Osteocyte (in vitro differentiated cells): ENCODE results near the gene MROH2A. TPM values are rescaled to one million over a fixed set of nuclear protein-coding genes. Genes with fewer than 3 reads are reported as not detected.
"Not testable (repeated sequence)": the region's sequence is repeated elsewhere in the genome, so short reads cannot be mapped to it uniquely, and the experiment has no call there.

Source experiments
- DNase-seq: peaks from one replicate; pipeline ENCODE4 v3.0.0; 2021; ENCODE audit warnings: mixed read lengths; ENCODE audit not compliant: unreplicated experiment; ENCODE audit errors: extremely low spot score
- H3K27ac Mint-ChIP-seq: one replicate; pipeline ENCODE4 v1.8.0; 2021; ENCODE audit warnings: mild to moderate bottlenecking, mixed read lengths; ENCODE audit not compliant: unreplicated experiment
- H3K27me3 Mint-ChIP-seq: one replicate; pipeline ENCODE4 v1.8.0; 2021; ENCODE audit warnings: mixed read lengths; ENCODE audit not compliant: unreplicated experiment
- H3K36me3 Mint-ChIP-seq: one replicate; pipeline ENCODE4 v1.8.0; 2021; ENCODE audit warnings: mixed read lengths; ENCODE audit not compliant: unreplicated experiment
- H3K4me1 Mint-ChIP-seq: one replicate; pipeline ENCODE4 v1.8.0; 2021; ENCODE audit warnings: mixed read lengths; ENCODE audit not compliant: unreplicated experiment
- H3K4me3 Mint-ChIP-seq: one replicate; pipeline ENCODE4 v1.8.0; 2021; ENCODE audit warnings: mild to moderate bottlenecking, moderate library complexity, mixed read lengths; ENCODE audit not compliant: unreplicated experiment
- H3K9me3 Mint-ChIP-seq: one replicate; pipeline ENCODE4 v1.8.0; 2021; ENCODE audit warnings: mixed read lengths; ENCODE audit not compliant: unreplicated experiment
- CTCF ChIP-seq: fragments of 200-600 bp; sonication (generic); IDR thresholded peaks from 2 replicates; pipeline ENCODE4 v1.5.0; 2021; ENCODE audit warnings: antibody characterized with exemption, mild to moderate bottlenecking, moderate library complexity
- long read RNA-seq: library from polyadenylated mRNA; unstranded; transcript quantifications from one replicate; pipeline ENCODE4 v2.0.0, GENCODE V29; 2021
- total RNA-seq: library from RNA; stranded (reverse); gene quantifications from 2 replicates; pipeline ENCODE4 v1.2.1, GENCODE V29; 2021

The MROH2A gene
- not detected in 2 replicates for total RNA-seq
- long read RNA-seq = 0 reads

DNA sequence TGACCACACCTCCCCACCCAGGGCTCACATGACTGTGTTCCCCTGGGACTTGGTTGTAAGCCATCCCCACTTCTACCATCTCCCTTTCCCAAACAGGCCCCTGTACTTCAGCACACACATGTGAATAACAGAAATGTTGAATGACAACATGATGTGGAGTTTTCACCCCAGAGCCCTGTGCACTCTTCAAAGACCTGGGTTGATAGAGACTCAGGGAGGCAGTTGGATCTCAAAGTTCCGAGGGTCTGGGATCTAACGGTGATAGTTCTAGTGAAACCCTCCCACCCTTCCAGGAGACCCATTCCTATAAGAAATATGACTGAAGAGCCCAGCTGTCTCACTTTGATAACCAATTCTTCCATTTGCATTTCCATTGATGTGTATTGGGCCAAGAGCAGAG is at the start of gene MROH2A:
Gene MROH2A (plus strand): TSS at position 301 of the 400 bp plus-strand sequence. CDS start 1,029 bp downstream, outside the sequence.
- Mint-ChIP-seq H3K4me1 (no peaks in the 10 kb centered on the region), H3K36me3 (no peaks in the 10 kb centered on the region), H3K4me3 (no peak within 1 kb of the TSS), H3K27ac (no peak within 1 kb of the TSS), H3K9me3 (peaks cover 18% of the 10 kb centered on the region), H3K27me3 (peaks cover 30% of the 10 kb centered on the region)
- TF ChIP-seq CTCF = no peak
- DNase-seq = no peak

GRCh38 chr2:233728723-233729301 is 49.3 kb upstream of the MROH2A start, which contains the start of gene UGT1A3:
Gene UGT1A3, plus strand, starts transcription at chr2:233729042. Its CDS starts 85 bp downstream, at chr2:233729127.
- Mint-ChIP-seq H3K27me3 (peaks cover 43% of the 10 kb centered on the region), H3K9me3 (peaks cover 5% of the 10 kb centered on the region), H3K36me3 (no peaks in the 10 kb centered on the region), H3K4me1 (no peaks in the 10 kb centered on the region), H3K27ac (no peak within 1 kb of the TSS), H3K4me3 (no peak within 1 kb of the TSS)
- DNase-seq = no peak
- TF ChIP-seq CTCF = no peak

DNA sequence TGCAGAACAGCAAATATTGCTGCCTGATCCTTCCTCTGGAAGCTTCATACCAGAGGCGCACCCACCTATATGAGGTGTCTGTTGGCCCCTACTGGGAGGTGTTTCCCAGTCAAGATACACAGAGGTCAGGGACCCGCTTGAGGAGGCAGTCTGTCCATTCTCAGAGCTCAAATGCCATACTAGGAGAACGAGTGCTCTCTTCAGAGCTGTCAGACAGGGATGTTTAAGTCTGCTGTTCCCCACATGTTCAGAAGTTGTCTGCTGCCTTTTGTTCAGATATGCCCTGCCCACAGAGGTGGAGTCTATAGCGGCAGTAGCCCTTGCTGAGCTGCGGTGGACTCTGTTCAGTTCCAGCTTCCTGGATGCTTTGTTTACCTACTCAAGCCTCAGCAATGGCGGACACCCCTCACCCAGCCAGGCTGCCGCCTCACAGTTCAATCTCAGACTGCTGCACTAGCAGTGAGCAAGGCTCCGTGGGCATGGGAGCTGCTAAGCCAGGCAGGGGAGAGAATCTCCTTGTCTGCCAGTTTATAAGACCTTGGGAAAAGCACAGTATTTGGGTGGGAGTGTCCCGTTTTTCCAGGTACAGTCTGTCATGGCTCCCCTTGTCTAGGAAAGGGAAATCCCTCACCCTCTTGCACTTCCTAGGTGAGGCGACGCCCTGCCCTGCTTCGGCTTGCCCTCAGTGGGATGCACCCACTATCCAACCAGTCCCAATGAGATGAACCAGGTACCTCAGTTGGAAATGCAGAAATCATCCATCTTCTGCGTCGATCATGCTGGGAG is 41.1 kb upstream of the MROH2A start:
- H3K36me3 Mint-ChIP-seq, DNase-seq, H3K9me3 Mint-ChIP-seq, H3K4me1 Mint-ChIP-seq, H3K27ac Mint-ChIP-seq, H3K4me3 Mint-ChIP-seq: not testable (repeated sequence)
- peaks cover 73% of the 10 kb centered on the region for H3K27me3 Mint-ChIP-seq

- H3K4me1 Mint-ChIP-seq = no peaks in the 10 kb centered on the region
- no peak overlapping the region for H3K4me3 Mint-ChIP-seq
- peaks cover 58% of the 10 kb centered on the region for H3K27me3 Mint-ChIP-seq
- no peak for TF ChIP-seq CTCF
- no peak for DNase-seq
- H3K9me3 Mint-ChIP-seq = no peaks in the 10 kb centered on the region
- H3K36me3 Mint-ChIP-seq = no peaks in the 10 kb centered on the region
- H3K27ac Mint-ChIP-seq = no peak overlapping the region
Observed at GRCh38 chr2:233740870-233741269, 37.3 kb upstream of the MROH2A start.

- H3K36me3 Mint-ChIP-seq = no peaks in the 10 kb centered on the region
- H3K27me3 Mint-ChIP-seq = peaks cover 56% of the 10 kb centered on the region
- DNase-seq = no peak
- no peak overlapping the region for H3K4me3 Mint-ChIP-seq
- H3K27ac Mint-ChIP-seq = no peak overlapping the region
- no peaks in the 10 kb centered on the region for H3K9me3 Mint-ChIP-seq
- no peaks in the 10 kb centered on the region for H3K4me1 Mint-ChIP-seq
- no peak for TF ChIP-seq CTCF
Observed at GRCh38 chr2:233743464-233744259, 34.5 kb upstream of the MROH2A start.
